Liver (tissue), 9 donors: ENCODE measurements around the gene RTN4RL1. TPM values are rescaled to one million over a fixed set of nuclear protein-coding genes. Genes with fewer than 3 reads are reported as not detected.

ENCODE experiments used
- DNase-seq: peaks from one replicate; pipeline ENCODE4 v3.0.0-alpha.2; 2017; ENCODE audit warnings: low spot score
- H3K27ac ChIP-seq, 2 donors: one replicate each; pipeline ENCODE4 v1.7.0; 2013; ENCODE audit warnings: inconsistent platforms in 2 of 2, low read length in 2 of 2, control low read depth in 1 of 2, low read depth in 1 of 2, mild to moderate bottlenecking in 1 of 2
- H3K27me3 ChIP-seq, 4 donors: one replicate each; pipeline versions ENCODE4 v1.6.1 to v1.7.0; 2013; ENCODE audit warnings: low read length in 3 of 4, inconsistent platforms in 1 of 4, mild to moderate bottlenecking in 1 of 4, moderate library complexity in 1 of 4; ENCODE audit not compliant: control insufficient read depth in 4 of 4, insufficient read depth in 4 of 4
- H3K36me3 ChIP-seq, 4 donors: one replicate each; pipeline versions ENCODE4 v1.6.1 to v1.7.0; 2013; ENCODE audit warnings: low read length in 3 of 4, mild to moderate bottlenecking in 3 of 4, low read depth in 1 of 4, moderate library complexity in 1 of 4; ENCODE audit not compliant: control insufficient read depth in 4 of 4, insufficient read depth in 3 of 4
- H3K4me1 ChIP-seq, 4 donors: one replicate each; pipeline versions ENCODE4 v1.6.1 to v1.7.0; 2013; ENCODE audit warnings: low read length in 3 of 4, mild to moderate bottlenecking in 3 of 4, moderate library complexity in 1 of 4; ENCODE audit not compliant: control insufficient read depth in 4 of 4, insufficient read depth in 4 of 4
- H3K4me3 ChIP-seq, 3 donors: one replicate each; pipeline versions ENCODE4 v1.6.1 to v1.7.0; 2013; ENCODE audit warnings: low read length in 3 of 3, control low read depth in 1 of 3, low read depth in 1 of 3, mild to moderate bottlenecking in 1 of 3
- H3K9ac ChIP-seq, 2 donors: one replicate each; pipeline ENCODE4 v1.7.0; 2013; ENCODE audit warnings: low read length in 2 of 2, mild to moderate bottlenecking in 2 of 2, moderate library complexity in 2 of 2, control low read depth in 1 of 2, low read depth in 1 of 2
- H3K9me3 ChIP-seq, 4 donors: one replicate each; pipeline versions ENCODE4 v1.6.1 to v1.7.0; 2013; ENCODE audit warnings: low read length in 3 of 4; ENCODE audit not compliant: control insufficient read depth in 4 of 4
- ATF3 ChIP-seq: IDR thresholded peaks from 2 replicates; pipeline ENCODE4 v1.6.1; 2016; ENCODE audit warnings: antibody characterized with exemption
- CTCF ChIP-seq: fragments of 150-350 bp; IDR thresholded peaks from 2 replicates; pipeline ENCODE4 v1.5.1; 2017; ENCODE audit warnings: improper control_type of control experiment, low read depth, low read length; ENCODE audit not compliant: missing input control
- EGR1 ChIP-seq, 2 donors: IDR thresholded peaks; 2 replicates each; pipeline ENCODE4 v1.6.1; 2016 to 2018; ENCODE audit warnings: antibody characterized with exemption in 2 of 2, low read depth in 2 of 2
- FOXA1 ChIP-seq: IDR thresholded peaks from 2 replicates; pipeline ENCODE4 v1.6.1; 2016; ENCODE audit warnings: antibody characterized with exemption
- GABPA ChIP-seq, 2 donors: IDR thresholded peaks in 1 of 2; conservative IDR thresholded peaks in 1 of 2; 2 replicates each; pipeline ENCODE4 v1.6.1; 2016; ENCODE audit warnings: antibody characterized with exemption in 2 of 2, mild to moderate bottlenecking in 1 of 2, moderate library complexity in 1 of 2
- HNF4A ChIP-seq, 2 donors: conservative IDR thresholded peaks; 2 replicates each; pipeline ENCODE4 v1.6.1; 2016; ENCODE audit warnings: antibody characterized with exemption in 2 of 2, mild to moderate bottlenecking in 2 of 2
- HNF4G ChIP-seq: IDR thresholded peaks from 2 replicates; pipeline ENCODE4 v1.6.1; 2016; ENCODE audit warnings: antibody characterized with exemption
- JUND ChIP-seq, 2 donors: IDR thresholded peaks; 2 replicates each; pipeline ENCODE4 v1.6.1; 2016; ENCODE audit warnings: antibody characterized with exemption in 2 of 2
- MAX ChIP-seq: IDR thresholded peaks from 2 replicates; pipeline ENCODE4 v1.6.1; 2016; ENCODE audit warnings: antibody characterized with exemption
- NR2F2 ChIP-seq: IDR thresholded peaks from 2 replicates; pipeline ENCODE4 v1.6.1; 2016; ENCODE audit warnings: antibody characterized with exemption
- RAD21 ChIP-seq, 2 donors: IDR thresholded peaks; 2 replicates each; pipeline ENCODE4 v1.6.1; 2016; ENCODE audit warnings: antibody characterized with exemption in 2 of 2, mild to moderate bottlenecking in 2 of 2
- REST ChIP-seq: IDR thresholded peaks from 2 replicates; pipeline ENCODE4 v1.6.1; 2016; ENCODE audit warnings: antibody characterized with exemption, mild to moderate bottlenecking
- RXRA ChIP-seq, 2 donors: IDR thresholded peaks; 2 replicates each; pipeline ENCODE4 v1.6.1; 2017 to 2018; ENCODE audit warnings: antibody characterized with exemption in 2 of 2, mild to moderate bottlenecking in 1 of 2
- SP1 ChIP-seq: IDR thresholded peaks from 2 replicates; pipeline ENCODE4 v1.6.1; 2018; ENCODE audit warnings: antibody characterized with exemption, mild to moderate bottlenecking
- TAF1 ChIP-seq: conservative IDR thresholded peaks from 2 replicates; pipeline ENCODE4 v1.6.1; 2016; ENCODE audit warnings: antibody characterized with exemption, mild to moderate bottlenecking
- YY1 ChIP-seq: IDR thresholded peaks from 2 replicates; pipeline ENCODE4 v1.6.1; 2016; ENCODE audit warnings: antibody characterized with exemption, mild to moderate bottlenecking
- ZBTB33 ChIP-seq: IDR thresholded peaks from 2 replicates; pipeline ENCODE4 v1.6.1; 2016; ENCODE audit warnings: antibody characterized with exemption
- WGBS: extraction: QIAGEN DNeasy Blood & Tissue Kit; methylation state at CpG from one replicate; pipeline ENCODE4 v1.1.7; 2013; 5-methylcytosine and 5-hydroxymethylcytosine counted together
- polyA plus RNA-seq, 2 donors: library from polyadenylated mRNA; stranded (reverse) in 1 of 2; unstranded in 1 of 2; fragments of 200-250 nt in 1 of 2; fragments of >200 nt in 1 of 2; fragmentation: Nextera tagmentation in 1 of 2; extraction: Ambion mirVana in 1 of 2; gene quantifications; one replicate each; pipeline versions ENCODE4 v1.2.1 to v1.2.3, GENCODE V29; 2013 to 2015
- total RNA-seq, 2 donors: library from RNA; depleted of rRNA; stranded (reverse); fragments of >200 nt; gene quantifications; one replicate each; pipeline ENCODE4 v1.2.3, GENCODE V29; 2014
- donor health status: healthy.
- donor health status: healthy.
- donor health status: healthy.
- donor health status: healthy.
- donor health status: healthy.

RTN4RL1 gene
- total and polyA plus RNA-seq, 4 donors, result 0.04 to 5.4 (median 1.2) TPM

GRCh38 chr17:1977583-1978395 is 47.3 kb downstream of the RTN4RL1 start:
- no peaks in the 10 kb centered on the region for H3K27me3 ChIP-seq
- no peak for DNase-seq
- no peak overlapping the region for H3K4me3 ChIP-seq
- 32% methylated on average over 55 of the region's 55 CpGs for WGBS
- no peak overlapping the region for H3K9ac ChIP-seq
- peaks cover 5 to 42% (median 28%) of the 10 kb centered on the region in 4 donors for H3K4me1 ChIP-seq
- H3K27ac ChIP-seq, result no peak overlapping the region
- H3K9me3 ChIP-seq, result no peaks in the 10 kb centered on the region
- no peaks in the 10 kb centered on the region for H3K36me3 ChIP-seq
- TF ChIP-seq HNF4A (conservative IDR thresholded peaks at IDR 0.05) (no peak), EGR1 (IDR thresholded peaks at IDR 0.05; ENCODE audit: low read depth in 2 of 2) (no peak), YY1 (no peak), RXRA (IDR thresholded peaks at IDR 0.05) (no peak), SP1 (no peak), JUND (IDR thresholded peaks at IDR 0.05) (no peak), CTCF (no peak), MAX (no peak), ZBTB33 (no peak), RAD21 (IDR thresholded peaks at IDR 0.05) (no peak), NR2F2 (no peak), HNF4G (no peak), REST (no peak), ATF3 (no peak), FOXA1 (no peak), TAF1 (no peak), GABPA (IDR thresholded peaks at IDR 0.05 in 1 of 2, conservative IDR thresholded peaks at IDR 0.05 in 1 of 2) (no peak)
